Sciatic nerve (tissue), 2 donors: Measurements from ENCODE around the gene IMPG2. TPM values are rescaled to one million over a fixed set of nuclear protein-coding genes. Genes with fewer than 3 reads are reported as not detected.

ENCODE experiments used
- ATAC-seq: fragments of 200-7000 bp; cut with Tn5 transposase; one replicate; pipeline ENCODE4 v1.9.1; 2020; ENCODE audit warnings: mild to moderate bottlenecking, moderate library complexity
- DNase-seq: peaks from one replicate; pipeline ENCODE4 v3.0.0-alpha.2; 2020; ENCODE audit warnings: low spot score
- intact Hi-C: fragments of 100-400 bp; cut with DNase I; formaldehyde crosslinking; loops from one replicate; pipeline ENCODE4 v1.14.2; 2022
- total RNA-seq: library from RNA; stranded (reverse); fragmentation: NEBNext Ultra II Directional; extraction: Animal tissue kit (Norgen Biotek cat#: 25700); gene quantifications from one replicate; pipeline ENCODE4 v1.2.1, GENCODE V29; 2021
- donor health status: DM: no; HTN: no; CAD: no.
- donor health status: DM: no; HTN: no; CAD: no.

The IMPG2 gene
- total RNA-seq, 1 donor from 2014 or later, result 0.22 TPM

DNA sequence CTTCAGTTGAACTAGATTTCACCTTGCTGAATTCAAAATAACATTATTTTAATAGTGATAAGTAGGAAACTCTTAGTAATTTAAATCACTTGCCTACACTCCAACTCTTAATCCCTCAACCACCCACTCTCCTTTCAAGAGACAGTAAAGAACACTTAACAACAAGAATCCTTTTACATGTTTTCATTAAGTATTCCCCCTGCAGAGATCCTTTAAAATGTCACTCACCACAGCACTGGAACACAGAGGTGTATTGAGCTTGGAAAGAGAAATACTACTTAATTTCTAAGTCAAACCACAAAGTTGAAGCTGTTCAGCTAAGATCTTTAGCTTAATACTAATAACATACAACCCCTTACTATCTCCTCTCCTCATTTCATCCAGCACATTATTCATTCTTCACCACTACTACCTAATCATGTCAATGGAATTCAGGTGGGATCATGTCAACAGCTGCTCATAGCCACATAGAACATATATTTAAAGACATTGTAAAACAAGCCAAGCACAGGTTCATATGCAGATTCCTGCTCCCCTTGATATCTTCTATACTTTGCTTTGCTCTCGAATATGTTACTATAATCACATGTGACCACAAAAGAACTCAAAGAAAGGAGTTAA, 40.5 kb downstream of the IMPG2 start:
- intact Hi-C loops, result no loop called here
- DNase-seq (no peak), ATAC-seq (no peak)

- DNase-seq, result no peak
- no peak for ATAC-seq
- intact Hi-C loops, result no loop called here
These were observed 41.2 kb downstream of the IMPG2 start for GRCh38 chr3:101279162-101279561.

DNA sequence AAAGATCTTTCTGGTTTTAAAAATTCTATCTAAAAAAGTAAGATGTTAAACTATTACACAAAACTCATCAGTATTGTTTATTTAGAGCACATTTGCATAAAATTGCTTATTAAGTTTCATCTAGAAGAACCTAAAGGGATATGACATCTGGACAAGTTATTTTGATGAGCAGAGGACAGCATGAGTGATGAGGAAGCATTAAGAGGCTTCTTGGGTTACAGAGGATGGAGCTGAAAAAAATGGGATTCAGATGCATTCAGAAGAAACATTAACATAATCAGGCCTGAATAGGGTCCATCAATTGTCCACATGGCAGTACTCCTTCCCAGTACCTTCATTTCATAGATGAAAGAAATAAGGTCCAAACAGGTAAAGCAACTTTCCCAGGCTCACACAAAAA, 41.6 kb downstream of the IMPG2 start:
- ATAC-seq, result no peak
- DNase-seq, result no peak
- intact Hi-C loops, result no loop called here

DNA sequence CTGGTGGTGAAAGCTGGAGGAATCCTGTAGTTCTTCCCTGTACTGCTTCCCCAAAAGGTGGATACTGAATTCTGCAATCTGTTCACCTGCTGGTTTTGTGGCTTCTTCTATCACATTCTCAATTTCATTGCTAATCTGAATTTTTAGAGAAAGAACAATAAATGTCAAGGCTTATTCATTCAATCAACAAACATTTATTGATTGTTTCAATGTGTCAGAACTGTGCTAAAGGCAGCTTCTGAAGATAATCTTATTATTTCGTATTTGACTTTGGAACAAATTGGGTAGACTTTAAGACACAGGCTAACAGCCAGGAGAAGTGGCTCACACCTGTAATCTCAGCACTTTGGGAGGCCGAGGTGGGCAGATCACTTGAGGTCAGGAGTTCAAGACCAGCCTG, 46.8 kb downstream of the IMPG2 start:
- DNase-seq, result no peak
- ATAC-seq, result no peak
- intact Hi-C loops, result no loop called here

GRCh38 chr3:101273156-101273555, 47.2 kb downstream of the IMPG2 start:
- ATAC-seq (no peak), DNase-seq (no peak)
- intact Hi-C loops, result no loop called here

DNA sequence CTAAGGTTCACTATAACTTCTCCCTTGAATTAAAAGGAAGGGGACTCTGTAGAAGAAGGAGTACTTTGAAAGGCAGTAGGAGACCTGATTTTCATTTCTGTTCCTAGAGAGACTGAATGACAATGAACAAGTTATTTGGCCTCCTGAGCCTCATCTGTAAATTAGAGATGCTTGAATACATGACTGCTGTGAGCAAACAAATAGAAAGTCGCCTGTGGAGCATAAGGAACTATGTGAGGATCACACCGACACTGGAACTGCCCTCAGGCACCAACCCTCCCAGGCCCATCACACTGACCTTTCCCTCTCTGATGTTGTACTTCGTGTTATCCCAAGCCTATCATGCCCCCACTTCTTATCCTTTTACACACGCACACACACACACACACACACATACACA, 48.6 kb downstream of the IMPG2 start:
- no peak for ATAC-seq
- DNase-seq, result no peak
- intact Hi-C loops, result no loop called here

GRCh38 chr3:101270149-101270548, 50.2 kb downstream of the IMPG2 start:
- intact Hi-C loops, result no loop called here
- no peak for DNase-seq
- no peak for ATAC-seq

DNA sequence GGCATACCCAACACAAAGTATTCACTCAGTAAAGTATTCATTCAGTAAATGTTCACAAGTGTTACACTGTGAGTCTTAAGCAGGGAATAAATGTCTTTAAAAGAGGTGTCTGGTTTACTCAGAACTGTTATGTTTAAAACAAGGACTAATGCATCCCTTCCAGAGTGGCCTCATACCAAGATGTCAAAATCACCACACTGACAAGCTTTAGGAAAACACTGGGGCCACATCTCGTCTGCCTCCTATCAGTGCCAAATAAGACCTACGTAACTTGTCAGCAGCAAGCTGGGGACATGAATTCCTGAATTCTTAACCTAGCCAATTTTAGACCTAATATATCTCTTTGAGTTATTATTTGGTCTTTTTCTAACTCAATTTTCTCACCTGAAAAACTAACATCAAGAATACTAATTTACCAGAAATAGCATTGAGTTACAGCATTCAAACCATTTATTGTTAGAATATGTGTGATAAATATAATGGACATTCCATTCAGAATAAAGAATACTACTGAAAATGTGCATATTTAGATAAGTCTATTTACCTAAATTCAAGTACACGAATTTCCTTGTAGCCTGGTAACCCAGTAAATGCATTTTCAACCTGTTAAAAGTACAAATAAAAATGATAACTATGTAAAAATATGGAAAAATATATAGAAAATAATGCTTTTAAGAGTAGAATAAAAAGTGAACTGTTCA, 51.3 kb downstream of the IMPG2 start:
- DNase-seq (no peak), ATAC-seq (no peak)
- intact Hi-C loops, result no loop called here

- intact Hi-C loops, result no loop called here
- DNase-seq (no peak), ATAC-seq (no peak)
These were observed 52.2 kb downstream of the IMPG2 start for GRCh38 chr3:101268141-101268540.

- no peak for ATAC-seq
- DNase-seq, result no peak
- intact Hi-C loops, result no loop called here
These were observed 53.8 kb downstream of the IMPG2 start for GRCh38 chr3:101266566-101266965.

DNA sequence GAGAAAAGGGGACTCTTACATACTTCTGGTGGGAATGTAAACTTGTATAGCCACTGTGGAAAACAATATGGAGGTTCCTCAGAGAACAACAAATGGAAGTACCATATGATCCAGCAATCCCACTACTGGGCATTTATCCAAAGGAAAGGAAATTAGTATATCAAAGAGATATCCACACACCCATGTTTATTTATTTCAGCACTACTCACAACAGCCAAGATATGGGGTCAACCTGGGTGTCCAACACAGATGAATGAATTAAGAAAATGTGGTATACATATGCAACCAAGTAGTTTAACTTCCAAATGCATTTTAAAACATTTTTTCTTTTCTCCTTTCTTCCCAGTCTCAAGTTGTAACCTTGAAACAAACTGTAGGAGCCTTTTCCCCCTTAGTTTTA, 54.3 kb downstream of the IMPG2 start:
- ATAC-seq, result no peak
- DNase-seq, result no peak

DNA sequence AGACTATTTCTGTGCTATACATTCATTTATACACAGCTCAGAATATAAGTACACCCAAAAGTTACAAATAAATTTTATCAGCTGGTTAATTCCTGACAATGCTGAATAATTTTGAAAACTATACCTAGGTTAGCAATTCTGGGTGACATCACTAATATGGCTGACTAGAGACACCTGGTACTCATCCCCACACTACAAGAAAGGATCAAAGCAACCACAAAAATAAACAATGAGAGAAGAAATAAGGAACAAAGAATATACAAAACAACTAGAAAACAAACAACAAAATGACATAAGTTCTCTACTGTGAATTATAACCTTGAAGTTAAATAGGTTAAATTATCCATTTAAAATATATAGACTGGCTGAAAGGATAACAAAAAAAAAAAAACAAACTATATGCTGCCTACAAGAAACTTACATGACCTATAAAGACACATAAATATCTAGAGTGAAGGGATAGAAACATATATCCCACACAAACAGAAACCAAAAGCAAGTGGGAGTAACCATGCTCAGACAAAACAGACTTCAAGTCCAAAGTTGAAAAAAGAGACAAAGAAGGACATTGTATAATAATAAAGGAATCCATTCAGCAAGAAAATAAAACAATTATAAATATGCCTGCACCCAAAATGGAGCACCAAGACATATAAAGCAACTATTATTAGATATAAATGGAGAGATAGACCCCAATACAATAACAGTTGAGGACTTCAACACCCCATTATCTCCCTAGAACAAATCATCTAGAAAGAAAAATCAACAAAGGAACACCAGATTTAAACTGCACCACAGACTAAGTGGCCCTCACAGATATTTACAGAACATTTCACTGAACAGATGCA, 57.8 kb downstream of the IMPG2 start:
- ATAC-seq, result no peak
- intact Hi-C loops, result no loop called here
- DNase-seq, result no peak

More for the DNA sequence above, 54.3 kb downstream of the IMPG2 start:
- intact Hi-C loops, result no loop called here

GRCh38 chr3:101261506-101261905, 58.9 kb downstream of the IMPG2 start:
- intact Hi-C loops, result no loop called here
- ATAC-seq (peak; percentile 38), DNase-seq (no peak)

- no peak for ATAC-seq
- DNase-seq, result no peak
- intact Hi-C loops, result no loop called here
These were observed 60.7 kb downstream of the IMPG2 start for GRCh38 chr3:101259485-101260341.

- intact Hi-C loops, result no loop called here
- DNase-seq (no peak), ATAC-seq (no peak)
These were observed 63.9 kb downstream of the IMPG2 start for GRCh38 chr3:101256511-101256910.

- no peak for DNase-seq
These were observed 64.9 kb downstream of the IMPG2 start for GRCh38 chr3:101255441-101255840.

DNA sequence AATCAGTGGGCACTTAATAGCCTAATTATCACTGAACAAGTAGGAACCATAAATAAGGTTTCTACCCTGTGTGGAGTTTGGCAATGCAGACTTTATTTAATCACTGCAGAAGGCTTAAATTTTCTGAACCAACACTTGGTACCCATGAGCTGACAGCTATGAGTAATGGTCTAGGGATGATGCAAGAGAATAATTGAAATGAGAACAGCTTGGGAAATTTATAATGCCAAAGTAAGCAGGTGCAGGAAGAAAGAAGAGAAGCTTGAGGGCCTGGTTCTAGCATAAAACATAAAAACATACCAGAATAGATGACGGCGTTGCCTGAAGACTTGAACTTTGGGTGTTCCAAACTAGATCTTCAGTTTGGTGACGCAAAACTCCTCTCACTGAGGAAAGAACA, 67.0 kb downstream of the IMPG2 start:
- DNase-seq (no peak), ATAC-seq (no peak)
- intact Hi-C loops, result no loop called here

More at GRCh38 chr3:101255441-101255840, 64.9 kb downstream of the IMPG2 start:
- ATAC-seq, result no peak
- intact Hi-C loops, result no loop called here

DNA sequence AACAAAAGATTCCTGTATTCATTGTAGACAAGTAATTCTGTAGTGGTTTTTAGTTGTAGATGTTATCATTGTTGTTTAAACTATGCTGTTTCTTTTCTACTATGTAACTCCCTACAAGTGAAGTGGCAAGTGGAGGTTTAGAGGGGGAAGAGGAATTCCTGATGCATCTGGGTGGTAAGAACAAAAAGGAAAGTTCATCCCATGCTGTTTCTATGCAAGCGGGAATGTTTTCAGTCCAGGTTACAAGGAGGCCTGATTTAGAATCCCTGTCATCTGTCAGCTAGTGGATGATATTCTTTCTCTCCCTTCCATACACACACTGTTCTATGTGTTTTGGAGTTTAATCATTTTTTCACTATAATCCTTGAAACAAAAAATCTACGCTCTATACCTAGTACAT, 67.4 kb downstream of the IMPG2 start:
- ATAC-seq (no peak), DNase-seq (no peak)
- intact Hi-C loops, result no loop called here

DNA sequence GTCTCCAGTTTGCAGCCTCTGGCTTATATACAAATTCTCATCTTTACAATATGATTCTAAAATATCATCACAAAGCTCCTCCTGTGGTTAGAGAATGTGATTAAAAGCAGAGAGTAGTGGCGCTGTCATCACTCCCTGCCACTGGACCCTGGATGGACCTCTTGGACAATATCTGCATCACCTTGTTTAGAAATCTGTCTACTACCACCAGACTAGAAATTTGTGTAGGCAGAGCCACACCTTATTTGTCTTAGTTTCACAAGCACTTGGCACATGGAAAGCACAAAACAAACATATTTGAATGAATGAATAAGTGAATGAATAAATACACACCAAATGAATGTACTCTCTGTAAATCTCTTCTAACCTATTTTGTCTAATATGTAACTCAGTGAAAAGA, 68.1 kb downstream of the IMPG2 start:
- intact Hi-C loops, result no loop called here
- ATAC-seq (no peak), DNase-seq (no peak)
